Type B pancreatic cell (in vitro differentiated cells): ENCODE data around the gene CRY1. TPM values are rescaled to one million over a fixed set of nuclear protein-coding genes. Genes with fewer than 3 reads are reported as not detected.

Source experiments
- DNase-seq: peaks from one replicate; pipeline ENCODE4 v3.0.0; 2021; ENCODE audit warnings: mixed read lengths; ENCODE audit not compliant: unreplicated experiment; ENCODE audit errors: extremely low spot score
- H3K27ac Mint-ChIP-seq: 2 replicates; pipeline ENCODE4 v1.8.0; 2021; ENCODE audit warnings: mild to moderate bottlenecking, mixed read lengths
- H3K27me3 Mint-ChIP-seq: 2 replicates; pipeline ENCODE4 v1.8.0; 2021; ENCODE audit warnings: mixed read lengths
- H3K36me3 Mint-ChIP-seq: 2 replicates; pipeline ENCODE4 v1.8.0; 2021; ENCODE audit warnings: mixed read lengths
- H3K4me1 Mint-ChIP-seq: one replicate; pipeline ENCODE4 v1.8.0; 2021; ENCODE audit warnings: mixed read lengths; ENCODE audit not compliant: unreplicated experiment
- H3K4me3 Mint-ChIP-seq: 2 replicates; pipeline ENCODE4 v1.8.0; 2021; ENCODE audit warnings: mild to moderate bottlenecking, mixed read lengths
- H3K9me3 Mint-ChIP-seq: 2 replicates; pipeline ENCODE4 v1.8.0; 2021; ENCODE audit warnings: mixed read lengths
- CTCF ChIP-seq: fragments of 200-600 bp; sonication (generic); conservative IDR thresholded peaks from 2 replicates; pipeline ENCODE4 v1.5.0; 2021; ENCODE audit warnings: antibody characterized with exemption, mild to moderate bottlenecking
- total RNA-seq: library from RNA; stranded (reverse); gene quantifications from 2 replicates; pipeline ENCODE4 v1.2.1, GENCODE V29; 2021; ENCODE audit warnings: low replicate concordance

The CRY1 gene
- total RNA-seq, 1 donor from 2014 or later, result 23.9 TPM

DNA sequence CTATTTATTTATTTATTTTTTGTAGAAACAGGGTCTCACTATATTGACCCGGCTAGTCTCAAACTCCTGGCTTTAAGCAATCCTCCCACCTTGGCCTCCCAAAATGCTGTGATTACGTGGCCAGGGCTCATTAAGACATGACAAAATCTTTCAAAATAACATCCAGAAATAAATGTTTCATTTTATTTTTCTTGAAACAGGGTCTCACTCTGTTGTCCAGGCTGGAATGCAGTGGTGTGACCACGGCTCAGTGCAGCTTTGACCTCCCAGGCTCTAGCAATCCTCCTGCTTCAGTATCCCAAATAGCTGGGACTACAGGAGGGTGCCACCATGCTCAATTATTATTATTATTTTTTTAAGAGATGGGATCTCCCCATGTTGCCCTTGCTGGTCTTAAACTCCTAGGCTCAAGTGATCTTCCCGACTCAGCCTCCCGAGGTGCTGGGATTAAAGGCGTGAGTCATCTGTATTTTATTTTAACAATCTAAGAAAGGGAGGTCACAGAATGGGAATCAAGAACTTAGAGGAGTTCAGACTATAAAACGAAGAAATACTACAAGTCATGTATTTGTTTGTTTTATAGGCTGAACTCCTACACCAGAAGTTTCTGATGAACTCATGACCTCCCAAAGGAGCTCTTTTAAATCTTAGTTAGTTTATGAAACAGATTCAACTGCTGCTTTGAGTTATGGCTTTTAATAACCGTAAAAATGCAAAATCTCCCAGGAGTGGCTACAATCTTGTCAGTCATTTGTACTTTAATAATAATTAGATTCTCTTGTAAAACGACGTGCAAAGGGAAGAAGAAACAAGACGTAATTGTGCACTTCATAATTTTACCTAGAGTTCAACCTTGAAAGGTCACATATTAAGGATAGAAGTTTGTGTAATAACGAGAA, 139.7 kb downstream of the CRY1 start:
- Mint-ChIP-seq H3K36me3 (peaks cover 3% of the 10 kb centered on the region), H3K27me3 (peaks cover 25% of the 10 kb centered on the region), H3K4me3 (peak overlapping the region; percentile 61), H3K9me3 (no peaks in the 10 kb centered on the region), H3K27ac (no peak overlapping the region), H3K4me1 (peaks cover 9% of the 10 kb centered on the region)
- no peak for TF ChIP-seq CTCF
- DNase-seq, result no peak

DNA sequence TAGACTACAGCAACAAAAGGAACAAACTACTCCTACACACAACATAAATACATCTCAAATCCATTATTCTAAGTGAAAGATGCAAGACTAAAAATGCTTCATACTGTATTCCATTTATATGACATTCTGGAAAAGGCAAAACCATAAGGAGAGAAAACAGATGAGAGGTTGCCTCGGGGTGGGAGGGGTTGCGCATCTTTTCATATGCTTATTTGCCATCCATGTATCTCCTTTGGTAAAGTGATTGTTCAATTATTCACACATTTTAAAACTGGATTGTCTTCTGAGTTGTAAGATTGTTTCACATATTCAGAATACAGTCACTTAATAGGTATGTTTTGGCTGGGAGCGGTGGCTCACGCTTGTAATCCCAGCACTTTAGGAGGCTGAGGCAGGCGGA, 142.8 kb downstream of the CRY1 start:
- peaks cover 6% of the 10 kb centered on the region for H3K9me3 Mint-ChIP-seq

DNA sequence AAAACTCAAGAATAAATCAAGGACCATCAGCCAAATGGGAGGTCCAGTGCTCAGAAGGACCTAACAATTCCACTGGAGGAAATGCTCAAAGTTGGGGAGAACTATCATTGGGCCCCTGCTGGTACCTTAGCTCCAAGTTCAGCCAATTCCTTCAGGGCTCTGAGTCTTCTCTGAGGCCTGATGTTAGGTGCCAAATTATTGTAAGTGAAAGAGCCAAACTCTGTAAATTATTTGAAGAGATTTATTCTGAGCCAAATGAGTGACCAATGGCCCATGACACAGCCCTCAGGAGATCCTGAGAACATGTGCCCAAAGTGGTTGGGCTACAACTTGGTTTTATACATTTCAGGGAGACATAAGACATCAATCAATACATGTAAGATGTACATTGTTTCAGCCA, 145.9 kb downstream of the CRY1 start:
- Mint-ChIP-seq H3K27me3 (peaks cover 21% of the 10 kb centered on the region), H3K36me3 (no peaks in the 10 kb centered on the region), H3K27ac (no peak overlapping the region), H3K4me3 (no peak overlapping the region), H3K9me3 (peaks cover 6% of the 10 kb centered on the region), H3K4me1 (no peaks in the 10 kb centered on the region)
- no peak for TF ChIP-seq CTCF
- DNase-seq, result no peak

More for the DNA sequence above, 142.8 kb downstream of the CRY1 start:
- no peak for TF ChIP-seq CTCF
- H3K27ac Mint-ChIP-seq, result no peak overlapping the region
- H3K36me3 Mint-ChIP-seq, result no peaks in the 10 kb centered on the region
- no peak for DNase-seq
- H3K4me1 Mint-ChIP-seq, result no peaks in the 10 kb centered on the region
- no peak overlapping the region for H3K4me3 Mint-ChIP-seq
- H3K27me3 Mint-ChIP-seq, result peaks cover 22% of the 10 kb centered on the region

DNA sequence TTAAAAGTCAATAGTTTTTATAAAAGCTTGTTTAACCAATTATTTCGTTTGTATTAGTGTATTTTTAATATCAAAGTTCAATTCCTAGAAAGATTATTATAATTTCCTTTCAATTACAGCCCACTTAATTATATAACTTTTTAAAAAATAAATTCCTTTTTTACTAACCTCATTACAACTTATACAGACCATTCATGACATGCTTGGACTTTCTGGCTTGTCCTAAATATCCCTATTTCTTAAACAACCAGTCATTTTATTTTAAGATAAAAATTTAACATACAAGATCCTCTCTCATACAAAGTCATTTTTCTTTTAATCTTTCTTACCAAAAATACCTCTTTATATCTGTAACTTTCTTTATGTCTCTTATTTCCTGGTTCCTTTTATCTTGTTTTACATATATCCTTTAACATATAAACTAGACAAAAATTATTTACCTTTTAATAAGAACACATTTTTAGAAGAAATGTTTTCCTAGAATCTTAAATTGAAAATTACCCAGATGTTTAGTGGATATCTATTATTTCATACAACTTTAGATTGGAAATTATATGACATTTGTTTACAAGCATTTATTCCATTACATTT, 148.0 kb downstream of the CRY1 start:
- H3K9me3 Mint-ChIP-seq, result peaks cover 6% of the 10 kb centered on the region
- no peaks in the 10 kb centered on the region for H3K36me3 Mint-ChIP-seq
- no peak for DNase-seq

GRCh38 chr12:106942775-106943174, 150.6 kb downstream of the CRY1 start:
- no peaks in the 10 kb centered on the region for H3K4me1 Mint-ChIP-seq
- H3K27me3 Mint-ChIP-seq, result no peaks in the 10 kb centered on the region
- DNase-seq, result no peak
- no peak for TF ChIP-seq CTCF
- no peak overlapping the region for H3K4me3 Mint-ChIP-seq
- peaks cover 6% of the 10 kb centered on the region for H3K9me3 Mint-ChIP-seq
- no peak overlapping the region for H3K27ac Mint-ChIP-seq
- no peaks in the 10 kb centered on the region for H3K36me3 Mint-ChIP-seq

More for the DNA sequence above, 148.0 kb downstream of the CRY1 start:
- no peaks in the 10 kb centered on the region for H3K4me1 Mint-ChIP-seq
- H3K4me3 Mint-ChIP-seq, result no peak overlapping the region
- H3K27ac Mint-ChIP-seq, result no peak overlapping the region
- H3K27me3 Mint-ChIP-seq, result peaks cover 7% of the 10 kb centered on the region
- TF ChIP-seq CTCF, result no peak
